ENCODE results near the gene ZFAND6.

GRCh38 chr15:80028937-80029336, 30.5 kb upstream of the ZFAND6 start:
- no peak for TF ChIP-seq EP300 (IDR thresholded peaks at IDR 0.05; ENCODE audit: borderline replicate concordance)
- TF ChIP-seq TAF1 (IDR thresholded peaks at IDR 0.05; ENCODE audit: low read depth) = no peak
- no peak for TF ChIP-seq YY1 (IDR thresholded peaks at IDR 0.05; ENCODE audit: low read depth)
- no peak for TF ChIP-seq USF1 (IDR thresholded peaks at IDR 0.05)
- no peak for TF ChIP-seq FOXM1 (IDR thresholded peaks at IDR 0.05; ENCODE audit: borderline replicate concordance, low read depth)
- no peak for TF ChIP-seq MAX (IDR thresholded peaks at IDR 0.05)
- TF ChIP-seq RAD21 (IDR thresholded peaks at IDR 0.05; ENCODE audit: low read depth) = no peak
- TF ChIP-seq CREB1 (IDR thresholded peaks at IDR 0.05; ENCODE audit: low read depth) = no peak
